Measurements from ENCODE around the gene WDR70. TPM values are rescaled to one million over a fixed set of nuclear protein-coding genes. Genes with fewer than 3 reads are reported as not detected.

WDR70 gene
- total and polyA plus RNA-seq, 10 of the 15 experiments (the other 5 are each of a cell fraction or from before 2014, with no cell fraction given): 10.9 to 33.6 (median 29.1) TPM

DNA sequence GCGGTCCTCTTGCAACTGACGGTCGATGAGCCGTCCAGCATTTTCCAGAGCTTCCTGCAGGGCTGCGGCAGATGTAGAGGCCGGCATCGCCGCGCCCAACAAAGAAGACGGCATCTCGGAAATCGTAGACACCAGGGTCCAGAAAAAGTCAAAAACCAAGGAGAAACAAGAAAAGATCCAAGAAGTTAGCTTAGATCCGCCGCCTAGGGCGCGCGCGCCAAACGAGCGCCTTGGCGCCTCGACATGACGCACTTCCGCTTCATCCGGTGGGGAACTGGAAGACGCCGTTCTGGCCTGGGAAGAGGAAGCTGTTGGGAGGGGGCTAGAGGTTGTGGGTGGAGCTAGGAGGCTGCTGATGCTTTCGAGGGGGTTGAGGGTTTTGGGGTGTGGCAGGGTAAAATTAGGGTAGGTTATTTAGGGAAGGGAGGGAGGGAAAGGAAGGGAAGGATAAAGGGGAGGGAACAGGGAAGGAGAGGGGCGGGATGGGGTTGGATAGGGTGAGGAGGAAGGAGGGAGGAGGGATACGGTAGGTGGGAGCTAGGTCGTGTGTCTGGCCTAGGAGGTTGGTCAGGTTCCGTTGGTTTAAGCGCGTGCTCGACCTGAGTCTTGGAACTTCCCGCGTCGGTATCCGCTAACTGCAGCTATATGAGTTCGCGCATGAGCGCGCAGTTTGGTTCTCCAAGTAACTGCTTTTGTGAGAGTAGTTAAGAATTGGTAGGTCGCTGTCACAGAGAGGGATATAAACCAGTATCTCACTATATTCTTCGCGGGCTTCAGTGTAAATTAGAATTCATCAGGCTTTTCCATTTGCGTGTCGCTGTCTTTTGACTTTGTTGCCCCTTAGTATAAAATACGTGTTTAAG is 8.0 kb upstream of the WDR70 start, which contains the start of gene NUP155 (continued):
- TF ChIP-seq, protein P1, sequence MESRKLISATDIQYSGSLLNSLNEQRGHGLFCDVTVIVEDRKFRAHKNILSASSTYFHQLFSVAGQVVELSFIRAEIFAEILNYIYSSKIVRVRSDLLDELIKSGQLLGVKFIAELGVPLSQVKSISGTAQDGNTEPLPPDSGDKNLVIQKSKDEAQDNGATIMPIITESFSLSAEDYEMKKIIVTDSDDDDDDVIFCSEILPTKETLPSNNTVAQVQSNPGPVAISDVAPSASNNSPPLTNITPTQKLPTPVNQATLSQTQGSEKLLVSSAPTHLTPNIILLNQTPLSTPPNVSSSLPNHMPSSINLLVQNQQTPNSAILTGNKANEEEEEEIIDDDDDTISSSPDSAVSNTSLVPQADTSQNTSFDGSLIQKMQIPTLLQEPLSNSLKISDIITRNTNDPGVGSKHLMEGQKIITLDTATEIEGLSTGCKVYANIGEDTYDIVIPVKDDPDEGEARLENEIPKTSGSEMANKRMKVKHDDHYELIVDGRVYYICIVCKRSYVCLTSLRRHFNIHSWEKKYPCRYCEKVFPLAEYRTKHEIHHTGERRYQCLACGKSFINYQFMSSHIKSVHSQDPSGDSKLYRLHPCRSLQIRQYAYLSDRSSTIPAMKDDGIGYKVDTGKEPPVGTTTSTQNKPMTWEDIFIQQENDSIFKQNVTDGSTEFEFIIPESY (IDR thresholded peaks at IDR 0.05): no peak
- TF ChIP-seq SPI1 (IDR thresholded peaks at IDR 0.05; ENCODE audit: borderline replicate concordance, insufficient read depth, low read depth, low read length) (peak; percentile 88), RCOR1 (conservative IDR thresholded peaks at IDR 0.05; ENCODE audit: low read depth, low read length) (peak; percentile 81; the same call in 1 of the 2 replicates), BMI1 (IDR thresholded peaks at IDR 0.05; ENCODE audit: borderline replicate concordance) (peak; percentile 28; the same call in 1 of the 2 replicates), EED (IDR thresholded peaks at IDR 0.05; ENCODE audit: low read depth) (peak; percentile 71), RUNX3 (IDR thresholded peaks at IDR 0.05; ENCODE audit: low read length) (peak; percentile 51), SIX5 (IDR thresholded peaks at IDR 0.05; ENCODE audit: low read depth, low read length, severe bottlenecking) (peak; percentile 65), TCF12 (IDR thresholded peaks at IDR 0.05; ENCODE audit: low read depth, low read length) (peak; percentile 31; the same call in 1 of the 2 replicates), ESRRA (IDR thresholded peaks at IDR 0.05; ENCODE audit: low read length) (no peak), RBBP5 (conservative IDR thresholded peaks at IDR 0.05) (peak; percentile 72; the same call in 1 of the 2 replicates), HDGF (IDR thresholded peaks at IDR 0.05) (peak; percentile 100)
- TF ChIP-seq, protein P2, sequence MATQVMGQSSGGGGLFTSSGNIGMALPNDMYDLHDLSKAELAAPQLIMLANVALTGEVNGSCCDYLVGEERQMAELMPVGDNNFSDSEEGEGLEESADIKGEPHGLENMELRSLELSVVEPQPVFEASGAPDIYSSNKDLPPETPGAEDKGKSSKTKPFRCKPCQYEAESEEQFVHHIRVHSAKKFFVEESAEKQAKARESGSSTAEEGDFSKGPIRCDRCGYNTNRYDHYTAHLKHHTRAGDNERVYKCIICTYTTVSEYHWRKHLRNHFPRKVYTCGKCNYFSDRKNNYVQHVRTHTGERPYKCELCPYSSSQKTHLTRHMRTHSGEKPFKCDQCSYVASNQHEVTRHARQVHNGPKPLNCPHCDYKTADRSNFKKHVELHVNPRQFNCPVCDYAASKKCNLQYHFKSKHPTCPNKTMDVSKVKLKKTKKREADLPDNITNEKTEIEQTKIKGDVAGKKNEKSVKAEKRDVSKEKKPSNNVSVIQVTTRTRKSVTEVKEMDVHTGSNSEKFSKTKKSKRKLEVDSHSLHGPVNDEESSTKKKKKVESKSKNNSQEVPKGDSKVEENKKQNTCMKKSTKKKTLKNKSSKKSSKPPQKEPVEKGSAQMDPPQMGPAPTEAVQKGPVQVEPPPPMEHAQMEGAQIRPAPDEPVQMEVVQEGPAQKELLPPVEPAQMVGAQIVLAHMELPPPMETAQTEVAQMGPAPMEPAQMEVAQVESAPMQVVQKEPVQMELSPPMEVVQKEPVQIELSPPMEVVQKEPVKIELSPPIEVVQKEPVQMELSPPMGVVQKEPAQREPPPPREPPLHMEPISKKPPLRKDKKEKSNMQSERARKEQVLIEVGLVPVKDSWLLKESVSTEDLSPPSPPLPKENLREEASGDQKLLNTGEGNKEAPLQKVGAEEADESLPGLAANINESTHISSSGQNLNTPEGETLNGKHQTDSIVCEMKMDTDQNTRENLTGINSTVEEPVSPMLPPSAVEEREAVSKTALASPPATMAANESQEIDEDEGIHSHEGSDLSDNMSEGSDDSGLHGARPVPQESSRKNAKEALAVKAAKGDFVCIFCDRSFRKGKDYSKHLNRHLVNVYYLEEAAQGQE (IDR thresholded peaks at IDR 0.05; ENCODE audit: low read depth, low read length): no peak
- TF ChIP-seq, protein P3, sequence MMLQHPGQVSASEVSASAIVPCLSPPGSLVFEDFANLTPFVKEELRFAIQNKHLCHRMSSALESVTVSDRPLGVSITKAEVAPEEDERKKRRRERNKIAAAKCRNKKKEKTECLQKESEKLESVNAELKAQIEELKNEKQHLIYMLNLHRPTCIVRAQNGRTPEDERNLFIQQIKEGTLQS (IDR thresholded peaks at IDR 0.05; ENCODE audit: borderline replicate concordance, extremely low read depth, low read depth, low read length): peak; percentile 88
- TF ChIP-seq, protein P4, sequence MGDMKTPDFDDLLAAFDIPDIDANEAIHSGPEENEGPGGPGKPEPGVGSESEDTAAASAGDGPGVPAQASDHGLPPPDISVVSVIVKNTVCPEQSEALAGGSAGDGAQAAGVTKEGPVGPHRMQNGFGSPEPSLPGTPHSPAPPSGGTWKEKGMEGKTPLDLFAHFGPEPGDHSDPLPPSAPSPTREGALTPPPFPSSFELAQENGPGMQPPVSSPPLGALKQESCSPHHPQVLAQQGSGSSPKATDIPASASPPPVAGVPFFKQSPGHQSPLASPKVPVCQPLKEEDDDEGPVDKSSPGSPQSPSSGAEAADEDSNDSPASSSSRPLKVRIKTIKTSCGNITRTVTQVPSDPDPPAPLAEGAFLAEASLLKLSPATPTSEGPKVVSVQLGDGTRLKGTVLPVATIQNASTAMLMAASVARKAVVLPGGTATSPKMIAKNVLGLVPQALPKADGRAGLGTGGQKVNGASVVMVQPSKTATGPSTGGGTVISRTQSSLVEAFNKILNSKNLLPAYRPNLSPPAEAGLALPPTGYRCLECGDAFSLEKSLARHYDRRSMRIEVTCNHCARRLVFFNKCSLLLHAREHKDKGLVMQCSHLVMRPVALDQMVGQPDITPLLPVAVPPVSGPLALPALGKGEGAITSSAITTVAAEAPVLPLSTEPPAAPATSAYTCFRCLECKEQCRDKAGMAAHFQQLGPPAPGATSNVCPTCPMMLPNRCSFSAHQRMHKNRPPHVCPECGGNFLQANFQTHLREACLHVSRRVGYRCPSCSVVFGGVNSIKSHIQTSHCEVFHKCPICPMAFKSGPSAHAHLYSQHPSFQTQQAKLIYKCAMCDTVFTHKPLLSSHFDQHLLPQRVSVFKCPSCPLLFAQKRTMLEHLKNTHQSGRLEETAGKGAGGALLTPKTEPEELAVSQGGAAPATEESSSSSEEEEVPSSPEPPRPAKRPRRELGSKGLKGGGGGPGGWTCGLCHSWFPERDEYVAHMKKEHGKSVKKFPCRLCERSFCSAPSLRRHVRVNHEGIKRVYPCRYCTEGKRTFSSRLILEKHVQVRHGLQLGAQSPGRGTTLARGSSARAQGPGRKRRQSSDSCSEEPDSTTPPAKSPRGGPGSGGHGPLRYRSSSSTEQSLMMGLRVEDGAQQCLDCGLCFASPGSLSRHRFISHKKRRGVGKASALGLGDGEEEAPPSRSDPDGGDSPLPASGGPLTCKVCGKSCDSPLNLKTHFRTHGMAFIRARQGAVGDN (IDR thresholded peaks at IDR 0.05): peak; percentile 90
- TF ChIP-seq, protein P5, sequence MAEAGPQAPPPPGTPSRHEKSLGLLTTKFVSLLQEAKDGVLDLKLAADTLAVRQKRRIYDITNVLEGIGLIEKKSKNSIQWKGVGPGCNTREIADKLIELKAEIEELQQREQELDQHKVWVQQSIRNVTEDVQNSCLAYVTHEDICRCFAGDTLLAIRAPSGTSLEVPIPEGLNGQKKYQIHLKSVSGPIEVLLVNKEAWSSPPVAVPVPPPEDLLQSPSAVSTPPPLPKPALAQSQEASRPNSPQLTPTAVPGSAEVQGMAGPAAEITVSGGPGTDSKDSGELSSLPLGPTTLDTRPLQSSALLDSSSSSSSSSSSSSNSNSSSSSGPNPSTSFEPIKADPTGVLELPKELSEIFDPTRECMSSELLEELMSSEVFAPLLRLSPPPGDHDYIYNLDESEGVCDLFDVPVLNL (IDR thresholded peaks at IDR 0.05; ENCODE audit: low read depth, low read length): peak; percentile 82
- TF ChIP-seq, protein P6, sequence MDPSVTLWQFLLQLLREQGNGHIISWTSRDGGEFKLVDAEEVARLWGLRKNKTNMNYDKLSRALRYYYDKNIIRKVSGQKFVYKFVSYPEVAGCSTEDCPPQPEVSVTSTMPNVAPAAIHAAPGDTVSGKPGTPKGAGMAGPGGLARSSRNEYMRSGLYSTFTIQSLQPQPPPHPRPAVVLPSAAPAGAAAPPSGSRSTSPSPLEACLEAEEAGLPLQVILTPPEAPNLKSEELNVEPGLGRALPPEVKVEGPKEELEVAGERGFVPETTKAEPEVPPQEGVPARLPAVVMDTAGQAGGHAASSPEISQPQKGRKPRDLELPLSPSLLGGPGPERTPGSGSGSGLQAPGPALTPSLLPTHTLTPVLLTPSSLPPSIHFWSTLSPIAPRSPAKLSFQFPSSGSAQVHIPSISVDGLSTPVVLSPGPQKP (IDR thresholded peaks at IDR 0.05; ENCODE audit: low read depth, low read length): peak; percentile 91

Data from GM12878 (cell line).